Measurements from ENCODE around the gene LINGO1.
A peak's percentile ranks its signal among the peaks of the same experiment; 100 is the strongest.

The LINGO1 gene

DNA sequence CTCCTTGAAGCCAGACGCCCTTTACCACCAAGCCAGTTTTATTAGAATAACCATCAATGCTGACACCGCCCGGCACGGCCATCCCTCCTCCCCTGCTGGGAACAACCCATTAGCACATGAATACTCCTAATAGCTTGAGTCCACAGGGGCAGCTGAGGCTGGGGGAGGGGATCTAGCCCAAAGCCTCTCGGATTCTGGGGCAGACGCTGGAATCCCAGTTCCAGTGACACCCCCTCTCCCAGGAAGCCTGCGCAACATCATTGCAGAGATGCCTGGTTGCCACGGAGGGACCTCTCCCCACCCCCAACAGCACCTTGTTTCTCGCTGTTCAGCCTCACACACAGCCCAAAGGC is 1.2 kb upstream of the LINGO1 start:
- Histone ChIP-seq H3K4me3 (ENCODE audit: low read depth, low read length) (no peak overlapping the region), H3K36me3 (replicated peaks) (no peaks in the 10 kb centered on the region), H3K27me3 (replicated peaks) (peaks cover 56% of the 10 kb centered on the region), H3K27ac (no peak overlapping the region)
- DNase-seq = no peak
- in situ Hi-C loops (cut with HindIII; ENCODE audit: low pct_ligation_motif_present, low sequenced_read_pairs) = no loop called here
- TF ChIP-seq, protein P1, sequence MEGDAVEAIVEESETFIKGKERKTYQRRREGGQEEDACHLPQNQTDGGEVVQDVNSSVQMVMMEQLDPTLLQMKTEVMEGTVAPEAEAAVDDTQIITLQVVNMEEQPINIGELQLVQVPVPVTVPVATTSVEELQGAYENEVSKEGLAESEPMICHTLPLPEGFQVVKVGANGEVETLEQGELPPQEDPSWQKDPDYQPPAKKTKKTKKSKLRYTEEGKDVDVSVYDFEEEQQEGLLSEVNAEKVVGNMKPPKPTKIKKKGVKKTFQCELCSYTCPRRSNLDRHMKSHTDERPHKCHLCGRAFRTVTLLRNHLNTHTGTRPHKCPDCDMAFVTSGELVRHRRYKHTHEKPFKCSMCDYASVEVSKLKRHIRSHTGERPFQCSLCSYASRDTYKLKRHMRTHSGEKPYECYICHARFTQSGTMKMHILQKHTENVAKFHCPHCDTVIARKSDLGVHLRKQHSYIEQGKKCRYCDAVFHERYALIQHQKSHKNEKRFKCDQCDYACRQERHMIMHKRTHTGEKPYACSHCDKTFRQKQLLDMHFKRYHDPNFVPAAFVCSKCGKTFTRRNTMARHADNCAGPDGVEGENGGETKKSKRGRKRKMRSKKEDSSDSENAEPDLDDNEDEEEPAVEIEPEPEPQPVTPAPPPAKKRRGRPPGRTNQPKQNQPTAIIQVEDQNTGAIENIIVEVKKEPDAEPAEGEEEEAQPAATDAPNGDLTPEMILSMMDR (IDR thresholded peaks at IDR 0.05; ENCODE audit: low read depth, low read length, missing control alignments) = no peak

DNA sequence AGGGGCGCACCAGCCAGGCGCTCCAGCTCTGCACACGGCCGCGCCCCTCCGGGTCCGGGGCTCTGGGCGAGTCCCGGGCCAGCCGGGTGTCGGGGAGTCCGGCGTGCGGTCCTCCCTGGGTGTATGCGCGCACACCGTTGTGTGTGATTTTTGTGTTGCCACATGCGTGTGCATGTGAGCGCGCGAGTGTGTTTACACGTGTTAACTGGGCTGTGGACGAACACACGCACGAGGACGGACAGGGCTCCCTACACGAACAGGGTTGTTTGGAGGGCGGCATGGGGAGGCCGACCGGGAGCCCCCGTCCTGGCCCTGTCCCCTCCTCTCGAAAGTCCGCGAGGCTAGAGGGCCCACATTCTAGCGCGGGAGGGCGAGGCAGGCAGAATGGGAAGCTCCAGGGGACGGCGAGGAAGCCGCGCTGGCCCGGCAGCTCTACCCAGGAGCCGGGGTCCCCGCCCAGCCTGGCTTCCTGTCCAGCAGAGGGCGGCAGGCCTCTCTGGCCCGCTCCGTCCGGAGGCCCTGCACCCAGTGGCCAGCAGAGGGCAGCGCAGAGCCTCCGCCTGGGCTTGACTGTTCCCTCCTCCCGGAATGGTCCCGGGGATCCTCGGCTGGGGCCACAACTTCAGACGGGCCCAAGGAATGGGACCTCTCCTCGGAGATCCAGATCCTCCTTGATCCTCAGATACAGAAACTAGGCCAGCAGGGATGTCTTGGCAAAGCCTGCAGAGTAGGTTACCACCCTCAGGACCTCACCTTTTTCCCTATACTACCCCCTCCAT is 611 bp upstream of the LINGO1 start:
- Histone ChIP-seq H3K27ac (no peak overlapping the region), H3K27me3 (replicated peaks) (peaks cover 55% of the 10 kb centered on the region), H3K4me3 (ENCODE audit: low read depth, low read length) (peak overlapping the region; percentile 49), H3K36me3 (replicated peaks) (no peaks in the 10 kb centered on the region)
- in situ Hi-C loops (cut with HindIII; ENCODE audit: low pct_ligation_motif_present, low sequenced_read_pairs) = no loop called here
- peak; percentile 70 for DNase-seq
- TF ChIP-seq, protein P1 (IDR thresholded peaks at IDR 0.05; ENCODE audit: low read depth, low read length, missing control alignments) = peak; percentile 100

DNA sequence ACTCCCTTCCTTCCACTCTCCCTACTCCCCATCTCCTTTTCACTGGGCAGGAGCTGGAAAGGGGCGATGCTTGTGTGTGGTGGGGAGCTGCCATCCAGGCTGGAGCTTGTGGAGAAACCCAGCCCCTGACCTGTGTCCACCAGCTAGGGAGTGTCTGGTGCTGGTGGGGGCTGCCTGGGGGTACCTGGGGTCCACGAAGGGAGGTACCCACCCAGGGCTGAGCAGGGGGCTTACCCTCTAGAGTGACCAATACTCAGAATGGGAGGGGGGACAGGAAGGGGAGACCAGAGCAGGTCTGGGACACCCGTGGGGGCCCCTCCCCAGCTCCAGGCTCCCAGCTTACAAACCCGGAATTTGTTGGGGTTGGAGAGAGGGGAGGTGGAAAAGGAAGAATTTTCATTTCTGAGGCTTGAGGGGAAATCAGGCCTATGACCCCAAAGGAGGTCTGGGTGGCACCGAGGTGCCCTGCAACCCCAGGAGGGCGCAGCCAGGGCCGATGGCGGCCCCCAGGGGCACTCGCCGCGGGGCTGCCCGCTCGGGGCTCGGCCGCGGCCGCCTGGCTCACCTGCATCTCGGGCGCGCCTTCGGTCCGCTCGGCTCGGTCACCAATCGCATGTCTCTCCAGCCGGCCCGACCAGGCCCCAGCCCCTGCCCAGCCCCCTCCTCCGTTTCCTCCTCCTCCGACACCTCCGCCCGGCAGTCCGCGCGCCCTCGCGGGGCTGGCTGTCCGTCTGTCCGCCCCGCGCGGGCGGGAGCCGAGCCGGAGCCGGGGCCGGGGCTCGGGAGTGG is 773 bp downstream of the LINGO1 start:
- Histone ChIP-seq H3K27me3 (replicated peaks) (peaks cover 46% of the 10 kb centered on the region), H3K36me3 (replicated peaks) (no peaks in the 10 kb centered on the region), H3K4me3 (ENCODE audit: low read depth, low read length) (no peak overlapping the region), H3K27ac (no peak overlapping the region)
- TF ChIP-seq, protein P1 (IDR thresholded peaks at IDR 0.05; ENCODE audit: low read depth, low read length, missing control alignments) = no peak
- no peak for DNase-seq
- in situ Hi-C loops (cut with HindIII; ENCODE audit: low pct_ligation_motif_present, low sequenced_read_pairs) = no loop called here

DNA sequence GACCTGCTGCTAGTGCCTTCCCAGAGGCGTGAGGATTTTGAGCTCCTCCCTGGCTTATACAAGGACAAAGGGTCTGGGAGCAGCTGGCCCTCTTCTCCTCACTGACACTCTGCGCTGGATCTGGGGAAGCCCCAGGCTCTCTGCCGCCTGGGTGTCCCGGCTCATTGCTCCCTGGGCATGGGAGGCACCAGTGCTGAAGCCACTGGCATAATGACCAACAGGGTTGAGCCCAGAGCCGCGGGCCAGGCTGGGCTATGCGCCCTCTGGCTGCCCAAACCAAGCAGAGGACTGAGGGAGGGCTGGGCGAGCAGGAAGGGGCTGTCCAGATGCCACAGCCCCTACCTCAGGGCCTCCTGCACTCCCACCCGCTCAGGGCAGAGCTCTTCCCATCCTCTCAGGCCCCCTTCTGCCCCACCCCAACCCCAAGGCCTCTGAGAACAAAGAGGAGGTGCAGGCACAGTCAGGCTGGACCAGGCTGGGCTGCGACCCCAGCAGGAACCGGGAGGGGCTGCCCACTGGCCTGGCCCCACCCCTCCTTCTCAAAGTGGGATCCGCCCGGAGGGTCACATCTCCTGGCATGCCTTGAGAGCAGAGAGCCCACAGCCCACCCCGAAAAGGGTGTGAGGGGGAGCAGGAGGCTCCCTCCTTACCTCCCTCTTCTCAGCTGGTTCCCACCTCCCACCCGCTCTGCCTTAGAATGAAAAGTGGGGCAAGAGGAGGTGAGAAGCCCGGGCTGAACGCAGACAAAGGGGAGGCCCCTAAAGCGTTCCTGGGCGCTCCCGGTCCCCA is 1.6 kb downstream of the LINGO1 start:
- H3K27me3 ChIP-seq (replicated peaks) = peaks cover 48% of the 10 kb centered on the region
- in situ Hi-C loops (cut with HindIII; ENCODE audit: low pct_ligation_motif_present, low sequenced_read_pairs) = no loop called here

DNA sequence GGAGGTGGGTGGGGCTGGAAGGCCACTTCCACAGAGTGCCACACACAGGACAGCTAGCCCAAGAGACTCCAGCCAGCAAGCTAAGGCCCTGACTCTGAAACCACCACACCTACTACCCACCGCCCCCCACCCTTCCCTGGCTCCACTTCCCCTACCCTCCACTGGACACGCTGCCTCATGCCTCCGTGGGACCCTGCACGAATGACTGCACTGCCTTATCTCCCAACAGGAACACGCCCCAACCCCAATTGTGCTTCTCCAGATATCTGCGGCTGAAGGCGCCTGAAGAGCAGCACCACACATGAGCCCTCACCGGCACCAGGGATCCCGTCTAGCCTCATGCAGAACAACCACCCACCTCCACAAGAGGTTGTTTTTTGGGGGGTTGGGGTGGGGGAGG is 2.7 kb downstream of the LINGO1 start:
- no peak for DNase-seq
- Histone ChIP-seq H3K4me3 (ENCODE audit: low read depth, low read length) (no peak overlapping the region), H3K27ac (no peak overlapping the region), H3K27me3 (replicated peaks) (peaks cover 39% of the 10 kb centered on the region), H3K36me3 (replicated peaks) (no peaks in the 10 kb centered on the region)
- in situ Hi-C loops (cut with HindIII; ENCODE audit: low pct_ligation_motif_present, low sequenced_read_pairs) = no loop called here
- TF ChIP-seq, protein P1 (IDR thresholded peaks at IDR 0.05; ENCODE audit: low read depth, low read length, missing control alignments) = no peak

More for the DNA sequence above, 1.6 kb downstream of the LINGO1 start:
- no peak for DNase-seq
- H3K4me3 ChIP-seq (ENCODE audit: low read depth, low read length) = no peak overlapping the region
- H3K27ac ChIP-seq = no peak overlapping the region
- H3K36me3 ChIP-seq (replicated peaks) = no peaks in the 10 kb centered on the region
- TF ChIP-seq, protein P1 (IDR thresholded peaks at IDR 0.05; ENCODE audit: low read depth, low read length, missing control alignments) = peak; percentile 45

Measured in brain microvascular endothelial cell (primary cell).